NCI-H2196 (cell line): ENCODE results near the gene NFE2L2.
"Not testable (repeated sequence)": the region's sequence is repeated elsewhere in the genome, so short reads cannot be mapped to it uniquely, and the experiment has no call there.

Experiments used
- DNase-seq: peaks from one replicate; lab custom pipeline; 2025; ENCODE audit not compliant: unreplicated experiment; lab: John Stamatoyannopoulos, UW

The NFE2L2 gene

GRCh38 chr2:177264693-177265587 lies at the start of gene NFE2L2:
Gene NFE2L2 (minus strand): TSS chr2:177264727. CDS start chr2:177264576, 151 bp downstream.
- DNase-seq: peak; percentile 90

GRCh38 chr2:177314194-177314593 lies 49.7 kb upstream of the NFE2L2 start:
- DNase-seq: no peak

GRCh38 chr2:177313162-177313781 lies 48.7 kb upstream of the NFE2L2 start:
- no peak for DNase-seq

- DNase-seq: no peak
Observed at GRCh38 chr2:177312562-177312961, 48.0 kb upstream of the NFE2L2 start.

- not testable (repeated sequence) for DNase-seq
Observed at GRCh38 chr2:177309672-177310309, 45.3 kb upstream of the NFE2L2 start.

GRCh38 chr2:177306550-177306949 lies 42.0 kb upstream of the NFE2L2 start:
- no peak for DNase-seq

- DNase-seq: no peak
Observed at GRCh38 chr2:177303939-177304338, 39.4 kb upstream of the NFE2L2 start.

GRCh38 chr2:177302552-177302951 lies 38.0 kb upstream of the NFE2L2 start:
- no peak for DNase-seq

- no peak for DNase-seq
Observed at GRCh38 chr2:177298191-177298590, 33.7 kb upstream of the NFE2L2 start.

- DNase-seq: no peak
Observed at GRCh38 chr2:177296040-177296439, 31.5 kb upstream of the NFE2L2 start.

GRCh38 chr2:177295484-177295883 lies 31.0 kb upstream of the NFE2L2 start:
- no peak for DNase-seq

- no peak for DNase-seq
Observed at GRCh38 chr2:177291701-177292100, 27.2 kb upstream of the NFE2L2 start.

- no peak for DNase-seq
Observed at GRCh38 chr2:177289824-177290628, 25.5 kb upstream of the NFE2L2 start.

GRCh38 chr2:177287814-177288213 lies 23.3 kb upstream of the NFE2L2 start:
- DNase-seq: no peak

GRCh38 chr2:177285892-177286715 lies 21.6 kb upstream of the NFE2L2 start:
- no peak for DNase-seq

GRCh38 chr2:177284531-177284930 lies 20.0 kb upstream of the NFE2L2 start:
- DNase-seq: no peak

- no peak for DNase-seq
Observed at GRCh38 chr2:177283906-177284305, 19.4 kb upstream of the NFE2L2 start.

GRCh38 chr2:177282787-177283572 lies 18.5 kb upstream of the NFE2L2 start:
- DNase-seq: no peak

- DNase-seq: no peak
Observed at GRCh38 chr2:177282181-177282641, 17.7 kb upstream of the NFE2L2 start.
